Measurements from ENCODE around the gene PC. TPM values are rescaled to one million over a fixed set of nuclear protein-coding genes. Genes with fewer than 3 reads are reported as not detected.

Gene PC
- total and polyA plus RNA-seq, 11 donors = 2.6 to 22.4 (median 13.1) TPM

DNA sequence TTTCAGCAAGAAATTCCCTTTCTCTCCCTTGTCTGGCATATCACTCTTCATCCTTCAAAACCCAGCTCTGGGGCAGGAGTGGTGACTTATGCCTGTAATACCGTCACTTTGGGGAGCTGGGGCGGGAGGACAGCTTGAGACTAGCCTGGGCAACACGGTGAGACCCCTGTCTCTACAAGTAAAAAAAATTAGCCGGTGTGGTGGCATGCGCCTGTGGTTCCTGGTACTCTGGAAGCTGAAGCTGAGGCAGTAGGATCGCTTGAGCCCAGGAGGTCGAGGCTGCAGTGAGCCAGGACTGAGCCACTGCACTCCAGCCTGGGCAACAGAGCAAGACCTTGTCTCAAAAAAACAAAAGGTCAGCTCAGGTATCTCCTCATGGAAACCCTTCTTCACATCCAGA, 116.3 kb downstream of the PC start:
- TF ChIP-seq, protein P1, sequence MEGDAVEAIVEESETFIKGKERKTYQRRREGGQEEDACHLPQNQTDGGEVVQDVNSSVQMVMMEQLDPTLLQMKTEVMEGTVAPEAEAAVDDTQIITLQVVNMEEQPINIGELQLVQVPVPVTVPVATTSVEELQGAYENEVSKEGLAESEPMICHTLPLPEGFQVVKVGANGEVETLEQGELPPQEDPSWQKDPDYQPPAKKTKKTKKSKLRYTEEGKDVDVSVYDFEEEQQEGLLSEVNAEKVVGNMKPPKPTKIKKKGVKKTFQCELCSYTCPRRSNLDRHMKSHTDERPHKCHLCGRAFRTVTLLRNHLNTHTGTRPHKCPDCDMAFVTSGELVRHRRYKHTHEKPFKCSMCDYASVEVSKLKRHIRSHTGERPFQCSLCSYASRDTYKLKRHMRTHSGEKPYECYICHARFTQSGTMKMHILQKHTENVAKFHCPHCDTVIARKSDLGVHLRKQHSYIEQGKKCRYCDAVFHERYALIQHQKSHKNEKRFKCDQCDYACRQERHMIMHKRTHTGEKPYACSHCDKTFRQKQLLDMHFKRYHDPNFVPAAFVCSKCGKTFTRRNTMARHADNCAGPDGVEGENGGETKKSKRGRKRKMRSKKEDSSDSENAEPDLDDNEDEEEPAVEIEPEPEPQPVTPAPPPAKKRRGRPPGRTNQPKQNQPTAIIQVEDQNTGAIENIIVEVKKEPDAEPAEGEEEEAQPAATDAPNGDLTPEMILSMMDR (IDR thresholded peaks at IDR 0.05) = no peak
- no peak for TF ChIP-seq POLR2A (IDR thresholded peaks at IDR 0.05)
- peak overlapping the region in 2 of 12 donors; percentile 97 to 100 for H3K27ac ChIP-seq
- H3K4me3 ChIP-seq = peak overlapping the region in 9 of 12 donors; percentile 81 to 100 (median 93)
- intact Hi-C loops (cut with DNase I) = loop anchor here in 1 of 10 donors (10.0 kb wide), 1 partner anchor 247 kb away; the partner anchor contains the start of genes CCDC87 and CCS
- no peak for DNase-seq
- 86 to 91% (median 89%) methylated on average over 7 of the region's 7 CpGs for WGBS, 4 donors
- peaks cover 0 to 46% (median 21%) of the 10 kb centered on the region in 9 donors for H3K36me3 ChIP-seq
- no peaks in the 10 kb centered on the region for H3K9me3 ChIP-seq
- ATAC-seq = no peak
- no peaks in the 10 kb centered on the region for H3K27me3 ChIP-seq
- peaks cover 7 to 35% (median 24%) of the 10 kb centered on the region in 12 donors for H3K4me1 ChIP-seq

DNA sequence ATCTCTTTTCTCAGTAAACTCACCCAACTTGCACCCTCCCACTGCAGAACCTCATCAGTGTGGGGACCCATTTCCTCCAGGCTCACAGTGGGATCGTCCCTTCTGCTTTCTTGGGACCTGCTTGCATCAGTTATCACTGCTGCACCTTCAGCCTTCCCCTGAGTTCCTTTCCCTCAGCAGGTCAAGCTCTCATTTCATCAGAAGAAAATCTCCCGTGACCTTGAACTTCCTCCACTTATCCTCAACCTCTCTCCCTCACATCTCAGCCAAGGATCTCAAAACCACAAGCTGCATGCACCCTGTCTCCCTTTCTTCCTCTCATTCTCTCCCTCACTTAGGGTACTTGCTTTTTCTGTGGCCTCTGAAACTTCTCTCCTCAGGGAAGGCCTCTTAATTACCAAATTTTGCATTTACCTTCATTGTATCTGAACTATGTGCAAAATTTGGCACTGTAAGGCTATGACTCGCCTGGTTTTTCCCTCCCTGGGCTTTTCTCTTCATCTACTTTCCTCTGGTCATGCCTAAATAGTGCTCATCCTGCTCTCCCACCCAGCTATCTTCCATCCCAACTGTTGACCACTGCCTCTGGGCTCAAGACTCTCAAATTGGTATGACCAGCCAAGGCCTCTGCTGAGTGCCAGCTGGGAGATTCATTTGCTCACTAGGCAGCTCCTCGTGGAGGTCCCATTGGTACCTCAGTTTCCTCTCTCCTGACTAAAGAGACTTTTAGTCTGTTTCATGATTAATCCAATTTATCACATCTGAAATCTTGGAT, 117.7 kb downstream of the PC start:
- TF ChIP-seq, protein P1 (IDR thresholded peaks at IDR 0.05) = no peak
- TF ChIP-seq POLR2A (IDR thresholded peaks at IDR 0.05) = no peak
- DNase-seq (no peak), ATAC-seq (no peak)
- Histone ChIP-seq H3K4me1 (peaks cover 7 to 35% (median 24%) of the 10 kb centered on the region in 12 donors), H3K4me3 (no peak overlapping the region), H3K36me3 (peaks cover 0 to 32% (median 8%) of the 10 kb centered on the region in 9 donors), H3K27ac (no peak overlapping the region), H3K9me3 (no peaks in the 10 kb centered on the region), H3K27me3 (no peaks in the 10 kb centered on the region)
- 82 to 90% (median 87%) methylated on average over 4 of the region's 4 CpGs for WGBS, 4 donors
- intact Hi-C loops (cut with DNase I) = loop anchor here in 1 of 10 donors (10.0 kb wide), 1 partner anchor 246 kb away; the partner anchor contains the start of genes CCDC87 and CCS

DNA sequence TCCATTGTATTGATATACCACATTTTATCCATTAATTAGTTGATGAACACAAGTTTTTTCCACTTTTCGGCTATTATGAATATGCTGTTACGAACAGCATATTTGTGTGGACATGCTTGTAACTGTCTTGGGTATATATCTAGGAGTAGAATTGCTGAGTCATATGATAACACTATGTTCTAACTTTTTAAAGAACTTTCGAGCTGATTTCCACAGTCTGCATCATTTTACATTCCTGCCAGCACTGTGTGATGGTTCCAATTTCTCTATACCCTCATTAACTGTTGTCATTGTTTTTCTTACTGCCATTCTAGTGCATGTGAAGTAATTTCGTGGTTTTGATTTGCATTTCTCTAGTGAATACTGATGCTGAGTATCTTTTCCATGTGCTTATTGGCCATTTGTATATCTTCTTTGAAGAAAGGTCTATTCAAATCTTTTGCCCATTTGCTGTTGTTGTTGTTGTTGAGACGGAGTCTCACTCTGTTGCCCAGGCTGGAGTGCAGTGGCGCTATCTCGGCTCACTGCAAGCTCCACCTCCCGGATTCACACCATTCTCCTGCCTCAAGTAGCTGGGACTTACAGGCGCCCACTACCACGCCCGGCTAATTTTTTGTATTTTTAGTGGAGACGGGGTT, 122.3 kb downstream of the PC start:
- H3K27ac ChIP-seq = no peak overlapping the region
- WGBS, 4 donors = 86 to 92% (median 88%) methylated on average over 12 of the region's 12 CpGs
- H3K27me3 ChIP-seq = no peaks in the 10 kb centered on the region
- H3K9me3 ChIP-seq = no peaks in the 10 kb centered on the region
- intact Hi-C loops (cut with DNase I) = loop anchor here in 8 of 10 donors (2.0 to 10.0 kb wide), 7 partner anchors 141 to 431 kb away; partner anchors contain the start of gene CTSF (in 1 of the 8)
- DNase-seq (no peak), ATAC-seq (no peak)
- H3K4me3 ChIP-seq = no peak overlapping the region
- TF ChIP-seq, protein P1 (IDR thresholded peaks at IDR 0.05) = no peak
- peaks cover 0 to 7% (median 0%) of the 10 kb centered on the region in 12 donors for H3K4me1 ChIP-seq
- H3K36me3 ChIP-seq = peaks cover 0 to 26% (median 3%) of the 10 kb centered on the region in 9 donors

DNA sequence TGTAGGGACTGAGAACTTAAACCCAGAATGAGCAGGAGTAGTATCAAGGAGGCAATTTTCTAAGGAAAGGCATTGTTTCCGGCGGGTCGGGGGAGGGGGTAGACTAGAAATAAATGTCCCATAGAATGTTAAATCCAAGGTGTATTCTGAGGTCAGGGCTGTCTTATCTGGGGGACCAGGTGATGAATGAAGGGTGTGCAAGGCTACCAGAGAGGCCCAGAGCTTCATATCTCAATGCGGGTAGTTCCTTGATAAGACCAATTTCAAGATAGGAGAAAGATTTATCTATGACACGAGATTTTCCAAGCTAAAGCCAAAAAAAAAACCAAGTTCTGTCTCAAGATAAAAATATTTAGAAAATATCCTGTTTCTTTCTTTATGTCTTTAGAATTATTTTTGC, 123.2 kb downstream of the PC start:
- no peak for ATAC-seq
- TF ChIP-seq, protein P1 (IDR thresholded peaks at IDR 0.05) = no peak
- Histone ChIP-seq H3K27me3 (no peaks in the 10 kb centered on the region), H3K27ac (no peak overlapping the region), H3K36me3 (peaks cover 0 to 24% (median 3%) of the 10 kb centered on the region in 9 donors), H3K4me1 (peaks cover 0 to 7% (median 0%) of the 10 kb centered on the region in 12 donors), H3K4me3 (no peak overlapping the region), H3K9me3 (no peaks in the 10 kb centered on the region)
- WGBS, 4 donors = 73 to 80% (median 76%) methylated on average over 5 of the region's 5 CpGs
- DNase-seq = no peak
- intact Hi-C loops (cut with DNase I) = loop anchor here (1.0 to 10.0 kb wide), 10 partner anchors 140 to 430 kb away; partner anchors contain the start of gene CTSF (in 1 of the 10)

Measured in heart left ventricle (tissue), 16 donors.